Activated CD4-positive, alpha-beta T cell treated with anti-CD3 and anti-CD28 coated beads, Interleukin-2, amount 50 U/mL, for 1 hour (primary cell): ENCODE measurements around the gene TMEM239.
"Not testable (repeated sequence)": the region's sequence is repeated elsewhere in the genome, so short reads cannot be mapped to it uniquely, and the experiment has no call there.

Experiments
- DNase-seq: peaks from one replicate; pipeline ENCODE4 v3.0.0-alpha.2; 2020

Gene TMEM239

GRCh38 chr20:2816030-2816582 lies at the start of gene TMEM239:
Gene TMEM239 (plus strand): TSS chr20:2816364. CDS start chr20:2816555, 191 bp downstream.
- DNase-seq, result no peak

DNA sequence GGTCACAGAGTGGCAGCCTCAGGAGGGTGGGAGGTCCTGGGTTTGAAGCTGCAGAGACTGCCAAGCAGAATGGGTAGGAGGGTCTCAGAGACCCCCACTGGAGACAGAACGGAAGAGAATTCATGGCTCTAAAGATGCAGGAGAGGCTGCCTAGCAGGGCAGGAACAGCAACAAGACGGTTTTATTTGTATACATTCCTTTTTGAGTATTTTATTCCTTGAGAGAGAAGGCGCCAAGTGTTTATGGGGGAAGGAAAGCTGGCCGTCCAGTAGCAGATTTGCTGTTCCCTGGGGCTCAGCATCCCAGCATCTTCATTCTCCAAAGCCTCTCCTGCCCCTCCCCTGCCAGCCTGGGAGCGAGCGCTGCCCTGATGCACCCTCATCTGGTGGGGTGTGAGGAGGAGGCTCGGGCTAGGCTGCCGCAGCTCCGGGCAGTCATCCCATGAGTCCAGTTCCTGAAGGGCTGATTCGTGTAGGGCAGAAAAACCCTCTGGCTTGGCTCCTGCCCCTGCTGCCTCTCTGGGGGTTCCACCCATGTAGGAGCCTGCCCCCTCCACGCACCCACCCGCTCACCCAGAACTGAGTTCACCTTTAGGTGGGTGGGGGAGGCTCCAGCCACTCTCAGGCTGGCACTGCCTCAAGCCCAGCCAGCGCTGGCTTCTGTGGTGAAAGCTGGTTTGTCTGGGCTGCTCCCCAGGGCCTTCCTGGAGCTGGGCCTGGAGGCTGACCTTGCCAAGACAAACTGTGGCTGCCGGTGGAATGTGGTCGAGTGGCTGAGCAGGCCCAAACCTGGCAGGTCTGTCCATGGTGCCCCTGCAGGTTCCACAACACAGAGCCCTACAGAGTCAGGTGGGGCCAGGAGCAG lies 48.2 kb upstream of the TMEM239 start:
- DNase-seq, result no peak

DNA sequence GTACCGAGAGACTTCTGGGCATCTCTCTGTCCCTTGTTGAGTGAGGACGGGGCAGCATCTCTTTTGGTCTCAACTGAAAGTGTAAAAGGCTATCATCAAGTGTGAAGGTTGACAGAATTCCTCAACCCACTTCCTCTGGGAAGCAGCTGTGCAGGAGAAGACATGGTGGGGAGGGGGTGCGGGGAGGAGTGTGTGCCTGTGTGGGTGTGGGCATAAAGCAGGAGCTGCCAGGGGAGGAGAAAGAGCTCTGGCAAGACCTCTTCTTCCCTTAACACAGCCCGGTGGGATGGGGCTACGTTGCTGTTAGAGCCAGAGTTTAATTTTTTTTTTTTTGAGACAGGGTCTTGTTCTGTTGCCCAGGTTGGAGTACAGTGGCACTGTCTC lies 47.5 kb upstream of the TMEM239 start:
- DNase-seq, result no peak

GRCh38 chr20:2770091-2770490 lies 46.1 kb upstream of the TMEM239 start:
- DNase-seq, result not testable (repeated sequence)

GRCh38 chr20:2771631-2772080 lies 44.5 kb upstream of the TMEM239 start:
- no peak for DNase-seq

DNA sequence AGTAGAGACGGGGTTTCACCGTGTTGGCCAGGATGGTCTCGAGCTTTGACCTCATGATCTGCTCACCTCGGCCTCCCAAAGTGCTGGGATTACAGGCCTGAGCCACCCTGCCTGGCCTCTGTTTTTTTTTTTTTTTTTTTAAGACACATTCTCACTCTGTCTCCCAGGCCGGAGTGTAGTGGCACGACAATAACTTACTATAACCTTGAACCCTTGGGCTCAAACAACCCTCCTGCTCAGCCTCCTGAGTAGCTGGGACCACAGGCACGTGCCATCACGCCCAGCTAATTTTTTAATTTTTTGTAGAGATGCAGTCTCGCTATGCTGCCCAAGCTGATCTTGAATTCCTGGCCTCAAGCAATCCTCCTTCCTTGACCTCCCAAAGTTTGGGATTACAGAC lies 42.4 kb upstream of the TMEM239 start:
- DNase-seq, result no peak

GRCh38 chr20:2775139-2775538 lies 41.0 kb upstream of the TMEM239 start:
- no peak for DNase-seq

DNA sequence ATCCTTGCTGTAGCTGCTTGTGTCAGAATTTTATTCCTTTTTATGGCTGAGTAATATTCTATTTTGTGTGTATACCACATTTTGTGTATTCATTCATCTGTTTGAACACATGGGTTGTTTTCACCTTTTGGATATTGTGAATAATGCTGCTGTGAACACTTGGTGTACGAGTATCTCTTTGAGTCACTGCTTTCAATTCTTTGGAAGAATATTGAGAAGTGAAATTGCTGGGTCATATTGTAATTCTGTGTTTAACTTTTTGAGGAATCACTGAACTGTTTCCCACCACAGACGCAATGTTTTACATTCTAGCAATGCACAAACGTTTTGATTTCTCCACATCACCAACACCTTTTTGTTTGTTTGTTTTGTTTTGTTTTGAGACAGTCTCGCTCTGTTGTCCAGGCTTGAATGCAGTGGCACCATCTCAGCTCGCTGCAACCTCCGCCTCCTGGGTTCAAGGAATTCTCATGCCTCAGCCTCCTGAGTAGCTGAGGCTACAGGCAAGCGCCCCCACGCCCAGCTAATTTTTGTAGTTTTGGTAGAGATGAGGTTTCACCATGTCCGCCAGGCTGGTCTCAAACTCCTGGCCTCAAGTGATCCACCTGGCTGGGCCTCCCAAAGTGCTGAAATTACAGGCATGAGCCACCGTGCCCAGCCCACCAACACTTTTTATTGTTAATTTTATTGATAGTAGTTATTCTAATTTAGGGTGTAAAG lies 37.4 kb upstream of the TMEM239 start:
- DNase-seq, result no peak

DNA sequence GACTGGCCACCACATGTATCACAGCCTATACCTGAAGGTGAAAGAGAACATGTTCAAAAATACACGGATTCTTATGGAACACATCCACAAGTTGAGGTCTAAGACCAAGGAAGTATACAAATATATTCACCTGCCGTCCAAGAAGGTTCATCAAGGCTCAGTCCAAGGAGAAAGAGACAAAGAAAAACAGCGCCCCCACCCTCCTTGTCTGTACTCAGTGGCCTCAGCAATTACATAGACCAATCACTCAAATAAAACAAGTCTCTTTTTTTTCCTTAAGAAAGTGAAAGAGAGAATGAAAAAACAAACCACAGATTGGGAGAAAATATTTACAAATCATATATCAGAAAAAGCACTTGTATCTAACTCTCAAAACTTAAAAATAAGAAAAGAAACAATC lies 35.2 kb upstream of the TMEM239 start:
- no peak for DNase-seq

DNA sequence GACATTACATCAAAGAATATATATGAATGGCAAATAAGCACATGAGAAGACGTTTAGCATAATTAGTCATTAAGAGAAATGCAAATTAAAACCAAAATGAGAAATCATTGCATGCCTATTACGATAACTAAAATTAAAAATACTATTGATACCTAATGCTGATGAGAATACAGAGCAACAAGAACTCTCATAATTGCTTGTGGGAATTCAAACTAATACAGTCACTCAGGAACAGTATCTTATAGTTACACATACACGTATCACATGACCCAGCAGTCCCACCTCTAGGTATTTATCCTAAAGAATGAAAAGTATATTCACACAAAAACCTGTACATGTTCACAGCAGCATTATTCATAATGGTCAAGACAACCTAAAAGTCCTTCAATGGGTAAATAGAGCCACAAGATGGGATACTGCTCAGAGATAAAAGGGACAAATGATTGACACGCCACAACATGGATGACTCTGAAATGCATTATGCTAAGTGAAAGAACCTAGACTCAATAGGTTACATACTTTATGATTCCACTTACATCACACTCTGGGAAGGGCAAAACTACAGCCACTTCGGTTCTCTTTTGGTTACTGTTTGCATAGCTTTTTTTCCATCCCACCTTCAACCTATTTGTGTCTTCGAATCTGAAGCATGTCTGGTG lies 32.1 kb upstream of the TMEM239 start:
- no peak for DNase-seq

DNA sequence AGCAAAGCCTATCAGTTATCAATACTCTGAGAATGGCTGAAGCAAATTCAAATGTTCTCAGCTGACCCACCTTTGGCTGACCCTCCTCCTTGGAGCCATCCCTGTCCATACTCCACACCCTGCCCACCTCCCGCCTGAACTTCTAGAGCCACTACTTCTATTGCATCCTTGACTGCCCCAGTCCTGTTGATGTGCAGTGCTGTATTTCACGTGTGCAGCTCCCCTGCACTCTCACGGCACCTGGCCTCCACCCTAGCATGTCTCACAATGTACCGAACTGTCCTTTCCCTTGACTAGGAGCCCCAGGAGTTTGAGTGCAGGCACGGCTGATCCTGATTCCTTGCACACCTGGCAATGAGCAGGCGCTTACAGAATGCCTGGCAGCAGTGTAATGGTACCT lies 22.7 kb upstream of the TMEM239 start:
- DNase-seq, result no peak

DNA sequence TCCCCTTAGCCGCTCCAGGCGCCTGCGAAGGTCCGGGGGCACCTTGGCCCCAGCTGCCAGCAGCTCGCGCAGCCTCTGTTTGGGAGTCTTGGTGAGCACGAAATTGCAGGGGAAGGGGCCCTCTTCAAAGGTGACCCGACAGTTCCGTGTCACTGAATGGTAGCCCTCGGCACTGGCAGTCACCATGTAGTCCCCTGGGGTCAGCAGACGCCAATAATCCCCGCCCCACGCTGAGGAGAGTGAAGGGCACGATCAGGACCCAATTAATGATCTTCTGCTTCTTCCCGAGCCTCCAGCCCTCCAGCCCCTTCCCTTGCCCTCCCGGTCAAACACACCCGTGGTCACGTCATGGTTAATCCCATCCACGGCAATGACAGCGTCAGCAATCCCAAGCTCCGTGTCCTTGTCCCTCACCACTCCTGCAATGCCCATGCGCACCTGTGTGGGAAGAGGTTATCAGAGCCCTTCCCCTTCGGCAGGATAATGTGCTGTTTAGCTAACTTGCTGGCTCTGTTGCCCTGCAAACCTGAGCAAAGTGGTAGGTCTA lies 21.9 kb upstream of the TMEM239 start:
- no peak for DNase-seq

DNA sequence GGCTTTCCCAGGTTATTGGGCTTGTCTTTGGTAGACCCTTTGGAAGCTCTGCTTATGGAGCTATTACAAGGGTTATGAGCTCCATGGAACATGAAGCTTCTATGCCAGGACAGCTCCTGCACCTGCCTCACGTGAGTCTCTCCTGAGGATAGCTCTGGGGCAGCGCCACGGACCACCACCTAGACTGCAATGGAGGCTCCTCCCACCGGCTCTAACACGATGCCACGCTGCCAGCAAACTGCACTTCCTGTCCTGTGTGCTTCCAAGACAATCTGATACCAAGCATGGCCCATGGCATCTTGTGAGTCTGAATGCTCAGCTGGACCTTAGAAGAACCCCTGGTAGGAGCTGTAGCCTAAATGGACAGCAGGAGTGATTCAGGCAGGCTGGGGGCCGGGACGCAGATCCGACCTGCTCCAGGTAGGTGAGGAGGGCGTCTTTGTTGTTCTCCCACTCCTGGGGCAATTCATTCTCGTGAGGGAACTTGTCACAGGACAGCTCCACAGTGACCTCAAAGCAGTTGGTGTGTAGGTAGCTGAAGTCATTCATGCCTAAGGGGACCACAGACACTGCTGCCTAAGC lies 21.2 kb upstream of the TMEM239 start:
- DNase-seq, result no peak

DNA sequence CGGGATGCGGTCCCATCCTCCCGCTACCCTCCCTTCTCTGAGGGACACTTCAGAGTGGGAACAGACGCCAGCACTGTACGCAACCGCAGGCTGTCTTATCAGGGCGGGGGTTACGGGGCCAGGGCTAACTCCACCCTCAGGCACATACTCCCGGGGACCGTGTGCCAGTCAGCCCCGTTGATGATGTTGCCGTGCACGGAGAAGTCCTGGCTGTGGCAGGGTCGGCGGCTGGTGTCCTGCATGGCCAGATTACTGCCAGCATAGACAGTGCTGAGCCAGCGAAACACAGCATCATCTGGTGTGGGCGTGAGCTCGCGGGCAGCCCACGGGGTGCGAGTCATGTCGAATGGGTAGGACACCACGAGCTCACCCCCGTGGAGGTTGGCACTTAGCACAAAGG lies 20.7 kb upstream of the TMEM239 start:
- DNase-seq, result no peak

DNA sequence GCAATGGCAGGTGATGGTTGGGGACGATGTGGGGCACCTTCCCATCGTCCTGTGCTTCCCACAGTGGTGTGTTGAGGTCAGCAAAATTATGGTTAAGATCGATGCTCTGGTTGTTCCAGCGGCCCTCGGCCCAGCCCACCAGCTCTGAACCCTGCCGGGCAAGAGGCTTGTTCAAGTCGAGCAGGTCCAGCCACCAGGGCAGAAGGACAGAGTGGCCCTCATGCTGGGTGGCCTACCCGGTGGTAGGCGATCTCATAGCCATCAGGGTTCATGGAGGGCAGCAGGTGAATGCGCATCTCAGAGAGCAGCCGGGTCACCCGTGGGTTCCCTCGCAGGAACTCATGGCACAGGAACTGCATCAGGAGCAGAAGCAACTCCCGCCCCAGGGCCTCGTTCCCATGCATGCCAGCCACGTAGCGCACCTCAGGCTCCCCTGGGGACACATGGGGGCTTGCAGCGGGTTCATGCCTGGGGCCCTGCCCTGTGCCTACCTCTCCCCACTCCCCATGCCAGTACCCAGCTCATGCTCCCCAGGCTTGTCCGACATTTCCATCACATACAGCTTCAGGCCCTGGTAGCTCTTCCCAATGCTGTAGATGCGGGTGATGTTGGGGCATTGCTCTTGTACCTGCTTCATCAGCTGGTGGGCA lies 20.0 kb upstream of the TMEM239 start:
- DNase-seq, result no peak

- no peak for DNase-seq
These were observed 18.8 kb upstream of the TMEM239 start for GRCh38 chr20:2797136-2797983.

DNA sequence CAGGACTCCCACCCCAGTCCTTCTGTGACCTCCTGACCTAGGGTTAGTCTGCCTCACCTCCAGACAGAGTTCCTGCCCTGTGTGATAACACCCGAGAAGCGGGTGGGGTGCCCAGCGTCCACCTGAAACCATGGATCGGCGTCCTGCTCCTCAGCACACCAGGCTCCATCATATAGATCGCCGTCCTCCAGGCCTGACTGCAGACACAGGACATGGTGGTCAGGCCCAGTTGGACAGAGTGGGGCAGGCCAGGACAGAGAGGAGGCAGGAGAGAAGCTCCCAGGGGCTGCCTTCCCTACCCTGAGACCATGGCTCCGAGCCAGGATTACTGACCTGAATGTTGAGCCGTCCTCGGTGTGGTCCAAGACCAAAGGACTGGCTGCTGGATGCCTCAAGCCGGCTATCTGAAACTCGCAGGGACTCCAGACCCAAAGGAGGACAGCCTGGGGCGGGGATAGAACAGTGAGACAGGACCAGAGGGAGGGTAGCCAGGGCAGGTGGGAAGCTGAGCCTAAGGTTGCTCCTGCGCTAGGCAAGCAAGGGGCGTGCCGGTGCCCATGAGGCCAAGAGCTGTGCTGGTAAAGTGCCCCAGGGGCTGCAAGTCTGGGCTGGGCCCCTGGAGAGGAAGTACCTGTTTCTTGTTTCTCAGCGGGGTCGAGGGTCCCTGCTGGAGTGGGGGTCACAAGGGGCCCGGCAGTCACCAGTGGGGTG lies 17.9 kb upstream of the TMEM239 start:
- no peak for DNase-seq

DNA sequence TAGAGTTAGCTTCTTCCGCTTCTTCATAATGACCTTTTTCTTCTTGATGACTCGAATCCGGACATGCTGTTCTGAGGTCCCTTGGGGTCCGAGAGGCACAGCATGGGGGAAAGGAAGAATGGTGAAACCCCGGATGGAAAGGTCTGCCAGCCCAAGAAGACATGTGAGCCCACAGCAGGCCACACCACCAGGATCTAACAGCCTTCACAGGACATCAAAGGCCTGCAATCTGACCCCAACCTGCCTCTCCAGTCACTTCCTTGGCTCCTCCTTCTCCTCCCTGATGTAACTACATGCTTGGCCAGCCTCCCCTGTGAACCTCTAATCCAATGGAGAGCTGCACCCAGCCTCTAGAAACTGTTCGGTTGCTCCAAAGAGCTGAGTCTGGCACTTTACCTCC lies 17.4 kb upstream of the TMEM239 start:
- no peak for DNase-seq

DNA sequence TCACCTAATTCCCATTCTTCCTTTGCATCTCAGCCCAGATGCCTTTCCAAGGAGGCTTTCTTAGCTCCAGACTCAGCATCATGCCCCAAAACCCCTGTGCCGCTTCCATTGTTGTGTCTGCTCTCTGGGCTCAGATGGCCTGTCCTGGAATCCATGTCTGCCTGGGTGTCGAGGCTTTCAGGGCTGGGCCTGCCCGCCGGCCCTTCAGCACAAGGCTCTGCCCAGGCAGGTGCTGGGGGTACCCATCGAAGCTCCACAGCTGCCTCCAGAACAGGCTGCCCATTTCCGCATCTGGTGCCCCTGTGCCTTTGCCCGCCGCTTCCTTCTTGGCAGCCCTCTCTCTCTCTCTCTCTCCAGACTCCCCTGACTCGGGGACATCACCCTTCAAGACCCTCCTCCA lies 16.9 kb upstream of the TMEM239 start:
- no peak for DNase-seq

DNA sequence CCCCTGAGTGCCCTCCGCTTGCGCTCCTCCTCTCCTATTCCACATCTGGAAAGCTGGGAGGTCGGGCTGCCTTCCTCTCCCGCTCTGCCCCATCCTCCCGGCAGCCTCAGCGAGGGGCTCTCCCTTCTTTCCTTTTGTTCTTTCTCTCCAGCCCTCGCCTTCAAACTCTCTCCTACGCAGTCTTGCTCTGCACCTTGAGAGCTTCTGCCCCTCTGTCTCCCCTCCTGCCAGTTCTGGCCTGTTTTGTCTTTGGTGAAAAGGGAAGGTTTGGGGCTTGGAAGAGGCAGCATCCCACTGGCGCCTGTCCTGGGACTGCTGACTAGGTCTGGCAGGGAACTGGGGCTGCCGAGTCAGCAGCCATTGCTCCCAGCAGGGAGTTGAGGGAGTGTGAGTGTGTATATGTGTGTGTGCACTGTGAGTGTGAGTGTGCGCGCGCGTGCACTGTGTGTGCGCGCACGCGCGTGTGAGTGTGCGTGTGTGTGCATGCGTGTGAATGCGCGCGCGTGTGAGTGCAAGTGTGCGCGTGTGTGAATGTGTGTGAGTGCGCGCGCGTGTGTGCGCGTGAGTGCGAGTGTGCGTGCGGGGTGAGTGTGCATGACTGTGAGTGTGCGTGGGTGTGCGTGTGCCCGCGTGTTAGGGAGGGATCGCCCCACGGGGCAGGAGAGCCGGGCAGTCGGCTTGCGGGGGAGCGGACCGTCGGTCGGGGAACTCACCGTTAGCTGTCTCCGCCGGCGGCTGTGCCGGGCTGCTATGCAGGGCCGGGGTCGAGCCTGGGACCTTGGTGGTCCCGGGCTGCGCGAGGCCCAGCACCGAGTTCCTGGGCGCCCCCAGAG lies 16.3 kb upstream of the TMEM239 start:
- no peak for DNase-seq
